Endothelial cell of umbilical vein (primary cell): ENCODE results near the gene PCTP. TPM values are rescaled to one million over a fixed set of nuclear protein-coding genes. Genes with fewer than 3 reads are reported as not detected.

Source experiments
- BruUV-seq: library from RNA; stranded (reverse); fragments of 400-500 nt; replicated peaks from 2 replicates; lab custom pipeline; 2021; lab: Mats Ljungman, UMichigan
- CTCF ChIA-PET: fragments of 300-600, 350-600 bp; sonication (Branson Sonifier 250); formaldehyde crosslinking; loops from one replicate; lab custom pipeline; 2021; ENCODE audit warnings: antibody characterized with exemption, inconsistent platforms; lab: Charles Lee
- POLR2A ChIA-PET: fragments of 300-600, 350-600 bp; sonication (Branson Sonifier 250); formaldehyde crosslinking; loops from one replicate; lab custom pipeline; 2021; ENCODE audit warnings: antibody characterized with exemption, inconsistent platforms; lab: Charles Lee
- DNase-seq: peaks from one replicate; pipeline ENCODE4 v3.0.0-alpha.2; 2011; ENCODE audit warnings: low read depth, low spot score
- FAIRE-seq: peaks from 2 replicates; lab custom pipeline; 2011; peaks lifted over from hg19 to GRCh38; lab: Jason Lieb, UNC
- H2AFZ ChIP-seq: 2 replicates; pipeline ENCODE4 v1.6.0; 2012; ENCODE audit warnings: low read depth, low read length, control low read depth, inconsistent platforms
- H3K27ac ChIP-seq: 2 replicates; pipeline ENCODE4 v1.5.1; 2011; ENCODE audit warnings: low read depth, mild to moderate bottlenecking, control low read depth, low read length, moderate library complexity; ENCODE audit not compliant: insufficient read depth
- H3K27me3 ChIP-seq, 2 experiments: 2 replicates each; pipeline versions ENCODE4 v1.6.0 to v1.6.1; 2011; ENCODE audit warnings: low read length in 2 of 2, mixed read lengths in 1 of 2; ENCODE audit not compliant: control insufficient read depth in 2 of 2, insufficient read depth in 2 of 2
- H3K36me3 ChIP-seq, 2 experiments: 2 replicates in 1 of 2; 3 replicates in 1 of 2; pipeline ENCODE4 v1.5.1; 2011; ENCODE audit warnings: low read length in 2 of 2, mild to moderate bottlenecking in 1 of 2, moderate library complexity in 1 of 2; ENCODE audit not compliant: control insufficient read depth in 2 of 2, insufficient read depth in 2 of 2; ENCODE audit errors: extremely low read depth in 1 of 2
- H3K4me1 ChIP-seq: 3 replicates; pipeline ENCODE4 v1.5.1; 2011; ENCODE audit warnings: mild to moderate bottlenecking, low read length; ENCODE audit not compliant: control insufficient read depth, insufficient read depth; ENCODE audit errors: extremely low read depth
- H3K4me2 ChIP-seq: 2 replicates; pipeline ENCODE4 v1.6.1; 2011; ENCODE audit warnings: low read length, control low read depth, mixed read lengths; ENCODE audit not compliant: insufficient read depth
- H3K4me3 ChIP-seq, 3 experiments: fragments of 200-600 bp in 1 of 3; sonication (generic), shearing (Covaris generic) in 1 of 3; replicated peaks in 1 of 3; 2 replicates each; pipeline ENCODE4 v1.5.1; 2011 to 2016; ENCODE audit warnings: control low read depth in 3 of 3, low read length in 3 of 3, mild to moderate bottlenecking in 2 of 3, inconsistent platforms in 1 of 3, low read depth in 1 of 3, moderate library complexity in 1 of 3; ENCODE audit not compliant: insufficient read depth in 1 of 3
- H3K79me2 ChIP-seq: 2 replicates; pipeline ENCODE4 v1.6.0; 2012; ENCODE audit warnings: low read length, inconsistent platforms; ENCODE audit not compliant: control insufficient read depth, insufficient read depth
- H3K9ac ChIP-seq: replicated peaks from 2 replicates; pipeline ENCODE3; 2011; ENCODE audit warnings: low read length, control low read depth; ENCODE audit not compliant: insufficient read depth; ENCODE audit errors: extremely low read depth
- H3K9me1 ChIP-seq: replicated peaks from 3 replicates; pipeline ENCODE4 v1.6.0; 2011; ENCODE audit warnings: mild to moderate bottlenecking, low read length; ENCODE audit not compliant: control insufficient read depth, insufficient read depth; ENCODE audit errors: extremely low read depth
- H3K9me3 ChIP-seq: replicated peaks from 2 replicates; pipeline ENCODE4 v1.5.1; 2012; ENCODE audit warnings: low read length, inconsistent platforms; ENCODE audit not compliant: control insufficient read depth, insufficient read depth
- H4K20me1 ChIP-seq: replicated peaks from 2 replicates; pipeline ENCODE3; 2011; ENCODE audit warnings: mild to moderate bottlenecking, low read length; ENCODE audit not compliant: control insufficient read depth, insufficient read depth; ENCODE audit errors: extremely low read depth
- EZH2 ChIP-seq: IDR thresholded peaks from 2 replicates; pipeline ENCODE4 v1.6.1; 2012; ENCODE audit warnings: borderline replicate concordance, low read depth, mild to moderate bottlenecking, moderate library complexity, low read length, inconsistent platforms; ENCODE audit not compliant: severe bottlenecking
- FOS ChIP-seq: IDR thresholded peaks from 2 replicates; pipeline ENCODE4 v1.6.1; 2011; ENCODE audit warnings: mild to moderate bottlenecking, low read length, moderate library complexity, borderline replicate concordance; ENCODE audit not compliant: insufficient read depth
- GATA2 ChIP-seq: IDR thresholded peaks from 2 replicates; pipeline ENCODE4 v1.7.0; 2011; ENCODE audit warnings: low read depth, mild to moderate bottlenecking, moderate library complexity, mixed read lengths, low read length; ENCODE audit not compliant: insufficient read length, insufficient read depth
- JUN ChIP-seq: IDR thresholded peaks from 2 replicates; pipeline ENCODE4 v1.6.1; 2011; ENCODE audit warnings: borderline replicate concordance, low read depth; ENCODE audit not compliant: insufficient read length, insufficient read depth
- MYC ChIP-seq: IDR thresholded peaks from one replicate; pipeline ENCODE4 v1.6.1; 2011; ENCODE audit warnings: mild to moderate bottlenecking, low read depth, low read length
- POLR2A ChIP-seq: IDR thresholded peaks from 2 replicates; pipeline ENCODE4 v1.6.1; 2012; ENCODE audit warnings: low read depth, mild to moderate bottlenecking, control low read depth, low read length
- POLR2AphosphoS5 ChIP-seq: IDR thresholded peaks from 2 replicates; pipeline ENCODE4 v1.6.1; 2012; ENCODE audit warnings: low read depth, mild to moderate bottlenecking, control low read depth, low read length, moderate library complexity; ENCODE audit not compliant: insufficient read depth
- dilution Hi-C: fragments of 300-500 bp; cut with MboI; formaldehyde crosslinking; loops from one replicate; pipeline ENCODE4 v1.15.0; 2019; ENCODE audit warnings: low sequenced_read_pairs; ENCODE audit not compliant: extremely low pct_ligation_motif_present
- intact Hi-C: fragments of 100-400 bp; cut with micrococcal nuclease; formaldehyde crosslinking; loops from one replicate; pipeline ENCODE4 v1.10.0; 2022
- polyA plus RNA-seq, 4 experiments: library from polyadenylated mRNA; depleted of rRNA in 3 of 4; stranded (reverse) in 3 of 4; unstranded in 1 of 4; fragments of >200 nt; gene quantifications; 2 replicates each; pipeline versions ENCODE4 v1.2.1 to v1.2.3, GENCODE V29; 2011 to 2012; ENCODE audit warnings: missing spikeins in 1 of 4
- total RNA-seq: library from RNA; stranded (reverse); gene quantifications from 2 replicates; pipeline ENCODE4 v1.2.3, GENCODE V29; 2021
- TF ChIP-seq, protein P1 (sequence below): IDR thresholded peaks from 2 replicates; pipeline ENCODE4 v1.6.1; 2011; ENCODE audit not compliant: insufficient read depth, insufficient read length
- TF ChIP-seq, protein P2 (sequence below), 2 donors: IDR thresholded peaks; 1 replicate in 1 of 2; 2 replicates in 1 of 2; pipeline ENCODE4 v1.5.1; 2011; ENCODE audit warnings: low read length in 2 of 2, mild to moderate bottlenecking in 2 of 2, moderate library complexity in 2 of 2, control low read depth in 1 of 2, inconsistent platforms in 1 of 2, low read depth in 1 of 2; ENCODE audit not compliant: insufficient read depth in 1 of 2; ENCODE audit errors: extremely low read depth in 1 of 2

The PCTP gene
- total and polyA plus RNA-seq, 2 donors (not counting 3 experiments of a cell fraction or from before 2014, with no cell fraction given): 13.5 to 18.3 TPM

DNA sequence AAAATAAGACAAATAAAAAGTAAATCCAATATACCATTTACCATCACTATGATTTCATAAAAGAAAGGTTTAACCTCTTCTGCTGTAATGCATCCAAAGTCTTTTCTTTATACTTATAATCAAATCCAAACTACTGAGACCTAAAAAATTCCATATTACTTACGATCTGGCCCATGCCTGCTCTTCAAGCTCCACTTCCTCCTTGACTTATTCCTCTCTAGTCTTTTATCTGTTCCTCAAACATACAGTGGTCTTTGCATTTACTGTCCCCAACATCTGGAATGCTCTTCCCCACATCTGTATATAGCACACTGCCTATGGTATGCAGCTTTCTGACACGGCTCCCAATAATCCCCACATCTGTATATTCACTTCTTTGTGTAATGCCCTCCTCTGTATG is 33.8 kb downstream of the PCTP start:
- FAIRE-seq: no peak
- Histone ChIP-seq H3K9ac (no peak overlapping the region), H2AFZ (no peak overlapping the region), H3K4me3 (no peak overlapping the region), H3K36me3 (no peaks in the 10 kb centered on the region), H3K4me1 (no peaks in the 10 kb centered on the region), H3K9me3 (no peaks in the 10 kb centered on the region), H3K27ac (no peak overlapping the region), H4K20me1 (no peaks in the 10 kb centered on the region), H3K9me1 (no peaks in the 10 kb centered on the region), H3K79me2 (no peaks in the 10 kb centered on the region), H3K4me2 (no peak overlapping the region), H3K27me3 (no peaks in the 10 kb centered on the region)
- intact Hi-C loops: no loop called here
- TF ChIP-seq EZH2 (no peak), MYC (no peak), POLR2A (no peak), JUN (no peak), GATA2 (no peak), FOS (no peak), POLR2AphosphoS5 (no peak)
- TF ChIP-seq, protein P1, sequence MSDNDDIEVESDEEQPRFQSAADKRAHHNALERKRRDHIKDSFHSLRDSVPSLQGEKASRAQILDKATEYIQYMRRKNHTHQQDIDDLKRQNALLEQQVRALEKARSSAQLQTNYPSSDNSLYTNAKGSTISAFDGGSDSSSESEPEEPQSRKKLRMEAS: no peak
- TF ChIP-seq, protein P2, sequence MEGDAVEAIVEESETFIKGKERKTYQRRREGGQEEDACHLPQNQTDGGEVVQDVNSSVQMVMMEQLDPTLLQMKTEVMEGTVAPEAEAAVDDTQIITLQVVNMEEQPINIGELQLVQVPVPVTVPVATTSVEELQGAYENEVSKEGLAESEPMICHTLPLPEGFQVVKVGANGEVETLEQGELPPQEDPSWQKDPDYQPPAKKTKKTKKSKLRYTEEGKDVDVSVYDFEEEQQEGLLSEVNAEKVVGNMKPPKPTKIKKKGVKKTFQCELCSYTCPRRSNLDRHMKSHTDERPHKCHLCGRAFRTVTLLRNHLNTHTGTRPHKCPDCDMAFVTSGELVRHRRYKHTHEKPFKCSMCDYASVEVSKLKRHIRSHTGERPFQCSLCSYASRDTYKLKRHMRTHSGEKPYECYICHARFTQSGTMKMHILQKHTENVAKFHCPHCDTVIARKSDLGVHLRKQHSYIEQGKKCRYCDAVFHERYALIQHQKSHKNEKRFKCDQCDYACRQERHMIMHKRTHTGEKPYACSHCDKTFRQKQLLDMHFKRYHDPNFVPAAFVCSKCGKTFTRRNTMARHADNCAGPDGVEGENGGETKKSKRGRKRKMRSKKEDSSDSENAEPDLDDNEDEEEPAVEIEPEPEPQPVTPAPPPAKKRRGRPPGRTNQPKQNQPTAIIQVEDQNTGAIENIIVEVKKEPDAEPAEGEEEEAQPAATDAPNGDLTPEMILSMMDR (IDR thresholded peaks at IDR 0.05; ENCODE audit: extremely low read depth in 1 of 2, insufficient read depth in 1 of 2, low read depth in 1 of 2, low read length in 2 of 2): no peak
- POLR2A ChIA-PET: no interaction called here
- dilution Hi-C loops: no loop called here
- BruUV-seq: no TSS peak
- no peak for DNase-seq
- CTCF ChIA-PET: no interaction called here
